HG02973 (cell line): ENCODE results near the gene KRTAP5-4.
"Not testable (repeated sequence)": the region's sequence is repeated elsewhere in the genome, so short reads cannot be mapped to it uniquely, and the experiment has no call there.

Source experiments
- ATAC-seq: cut with Tn5 transposase; IDR thresholded peaks from one replicate; pipeline ENCODE4 v1.9.1; 2021; ENCODE audit warnings: moderate library complexity; ENCODE audit not compliant: unreplicated experiment

Gene KRTAP5-4

DNA sequence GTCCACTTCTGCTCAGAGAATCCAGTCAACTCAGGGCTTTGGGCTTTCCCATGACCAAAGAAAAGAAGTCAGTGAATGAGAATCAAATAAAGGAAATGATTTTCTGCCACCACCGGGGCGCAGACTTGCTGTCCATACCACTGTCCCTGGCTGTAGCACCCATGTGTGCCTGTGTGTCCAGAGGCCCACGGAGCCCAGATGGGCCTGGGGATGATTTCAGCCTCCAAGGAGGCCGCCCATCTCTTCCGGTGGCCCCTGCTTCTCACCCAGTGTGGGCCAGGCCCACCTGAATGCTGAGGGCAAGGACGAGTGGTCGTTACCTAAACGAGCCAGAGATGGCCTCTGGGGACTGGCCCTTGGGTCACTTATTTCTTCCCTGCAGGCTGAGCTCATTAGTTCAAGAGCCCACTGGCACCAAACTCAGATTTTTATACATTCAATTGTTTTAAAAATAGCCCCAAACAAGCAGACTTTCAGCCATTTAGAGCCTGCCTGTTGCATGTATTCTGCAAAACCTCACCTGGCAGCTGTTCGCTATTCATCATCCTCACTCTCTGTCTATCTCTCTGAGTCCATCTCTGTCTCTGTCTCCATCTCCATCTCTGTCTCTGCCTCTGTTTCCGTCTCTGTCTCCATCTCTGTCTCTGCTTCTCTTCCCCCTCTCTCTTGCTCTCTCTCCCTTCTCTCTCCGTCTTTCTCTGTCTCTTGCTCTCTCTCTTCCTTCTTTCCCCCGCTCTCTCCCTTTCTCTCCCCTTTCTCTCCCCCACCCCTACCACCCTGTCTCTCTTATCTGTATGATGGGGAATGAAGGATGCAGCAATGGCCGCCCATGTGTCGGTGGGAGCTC, 31.8 kb upstream of the KRTAP5-4 start:
- no peak for ATAC-seq

DNA sequence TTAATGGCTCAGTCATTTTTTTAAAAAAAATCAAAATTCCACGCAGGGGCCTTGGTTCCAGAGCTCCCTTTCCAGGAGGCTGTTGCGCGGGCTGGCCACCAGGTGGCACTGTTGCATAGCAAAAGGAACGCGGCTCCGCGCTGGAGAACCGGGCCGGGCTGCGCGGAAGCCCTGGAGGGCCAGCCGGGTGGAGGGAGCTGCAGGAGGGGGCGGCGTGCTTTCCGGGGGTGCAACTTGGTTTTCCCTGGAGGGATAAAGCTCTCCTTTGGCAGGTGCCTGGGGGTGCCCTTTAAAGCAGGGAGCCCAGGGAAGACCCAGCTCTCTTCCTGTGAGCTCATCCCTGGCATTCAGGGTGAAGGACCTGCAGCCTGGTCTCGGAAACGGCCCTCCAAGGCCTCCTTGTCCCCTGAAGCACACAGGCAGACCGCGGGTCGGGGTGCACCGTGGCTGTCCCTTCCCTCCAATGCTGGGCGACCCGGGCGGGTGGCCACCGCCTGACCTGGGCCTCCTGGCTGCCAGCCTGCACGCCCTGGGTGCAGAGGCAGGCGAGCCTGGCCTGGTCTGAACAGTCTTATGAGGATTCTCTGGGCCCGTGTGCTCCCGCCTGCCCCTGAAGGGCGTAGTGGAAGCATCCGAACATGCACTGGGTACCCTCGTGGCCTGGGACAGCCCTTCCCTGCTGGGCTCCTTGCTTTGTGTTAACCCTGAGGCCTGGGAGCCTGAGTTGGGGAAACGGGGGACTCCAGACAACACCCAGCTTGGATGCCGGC, 31.0 kb upstream of the KRTAP5-4 start:
- no peak for ATAC-seq

DNA sequence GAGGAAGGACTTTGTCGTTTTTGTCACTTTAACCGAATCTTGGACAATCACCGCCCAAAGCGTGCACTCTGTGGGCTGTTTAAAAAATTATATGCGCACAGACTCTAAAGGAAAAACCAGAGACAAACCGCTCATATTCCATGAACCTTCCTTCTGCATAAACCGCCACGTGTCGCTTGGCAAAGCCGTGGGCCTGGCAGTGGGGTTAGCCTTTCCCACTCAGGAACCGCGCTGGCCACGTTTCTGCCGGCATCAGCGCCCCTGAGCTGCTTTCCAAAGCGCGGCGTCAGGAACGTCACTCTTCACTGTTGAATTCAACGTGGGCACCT, 30.5 kb upstream of the KRTAP5-4 start:
- no peak for ATAC-seq

DNA sequence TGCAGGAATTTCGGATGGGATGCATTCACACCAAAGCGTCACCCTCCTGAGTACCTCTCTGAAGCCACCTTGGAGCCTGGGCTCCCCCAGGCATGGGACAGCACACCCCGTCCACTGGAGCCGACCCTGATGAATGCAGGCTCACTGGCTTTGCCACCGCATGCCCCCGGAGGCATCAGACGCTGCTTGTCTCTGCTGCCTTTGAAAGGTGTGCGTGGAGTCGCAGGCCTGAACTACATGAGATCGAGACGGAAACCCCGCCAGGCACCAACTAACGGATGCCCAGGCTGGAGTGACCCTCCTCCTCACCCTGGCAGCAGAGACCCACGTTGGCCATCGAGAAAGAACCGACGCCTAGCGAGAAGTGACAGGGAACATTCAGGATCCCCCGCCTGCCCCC, 30.1 kb upstream of the KRTAP5-4 start:
- ATAC-seq = no peak

DNA sequence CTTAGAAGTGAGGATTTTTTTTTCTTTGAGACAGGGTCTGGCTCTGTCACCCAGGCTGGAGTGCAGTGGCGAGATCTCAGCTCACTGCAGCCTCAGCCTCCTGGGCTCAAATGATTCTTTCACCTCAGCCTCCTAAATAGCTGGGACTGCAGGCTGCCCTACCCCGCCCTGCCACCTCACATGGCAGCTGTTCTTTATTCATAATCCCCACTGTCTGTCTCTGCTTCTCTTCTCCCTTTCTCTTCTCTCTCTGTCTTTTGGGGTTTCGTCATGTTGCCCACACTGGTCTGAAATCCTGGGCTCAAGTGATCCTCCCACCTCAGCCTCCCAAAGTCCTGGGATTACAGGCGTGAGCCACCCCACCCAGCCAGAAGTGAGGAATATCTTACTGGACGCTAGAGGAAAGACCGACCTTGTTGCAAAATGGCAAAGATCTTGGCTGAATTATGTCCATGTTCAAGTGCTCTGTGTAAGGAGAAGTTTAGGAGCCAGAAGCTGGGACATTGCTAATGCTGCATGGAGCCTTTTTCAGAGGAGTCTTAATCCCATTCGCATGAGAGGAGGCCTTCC, 29.6 kb upstream of the KRTAP5-4 start:
- no peak for ATAC-seq

DNA sequence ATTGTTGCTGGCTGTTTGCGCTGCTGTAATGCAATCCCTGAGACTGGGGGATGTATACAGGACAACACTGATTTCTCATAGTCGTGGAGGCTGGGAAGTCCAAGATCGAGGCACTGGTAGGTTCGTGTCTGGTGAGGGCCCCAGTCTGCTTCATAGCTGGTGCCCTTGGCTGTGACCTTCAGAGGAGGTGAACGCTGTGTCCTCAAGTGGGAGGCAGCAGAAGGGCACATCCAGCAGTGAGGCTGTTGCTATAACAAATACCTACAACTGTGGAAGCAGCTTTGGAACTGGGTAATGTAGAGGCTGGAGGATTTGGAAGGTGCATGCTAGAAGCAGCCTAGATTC, 29.0 kb upstream of the KRTAP5-4 start:
- no peak for ATAC-seq

DNA sequence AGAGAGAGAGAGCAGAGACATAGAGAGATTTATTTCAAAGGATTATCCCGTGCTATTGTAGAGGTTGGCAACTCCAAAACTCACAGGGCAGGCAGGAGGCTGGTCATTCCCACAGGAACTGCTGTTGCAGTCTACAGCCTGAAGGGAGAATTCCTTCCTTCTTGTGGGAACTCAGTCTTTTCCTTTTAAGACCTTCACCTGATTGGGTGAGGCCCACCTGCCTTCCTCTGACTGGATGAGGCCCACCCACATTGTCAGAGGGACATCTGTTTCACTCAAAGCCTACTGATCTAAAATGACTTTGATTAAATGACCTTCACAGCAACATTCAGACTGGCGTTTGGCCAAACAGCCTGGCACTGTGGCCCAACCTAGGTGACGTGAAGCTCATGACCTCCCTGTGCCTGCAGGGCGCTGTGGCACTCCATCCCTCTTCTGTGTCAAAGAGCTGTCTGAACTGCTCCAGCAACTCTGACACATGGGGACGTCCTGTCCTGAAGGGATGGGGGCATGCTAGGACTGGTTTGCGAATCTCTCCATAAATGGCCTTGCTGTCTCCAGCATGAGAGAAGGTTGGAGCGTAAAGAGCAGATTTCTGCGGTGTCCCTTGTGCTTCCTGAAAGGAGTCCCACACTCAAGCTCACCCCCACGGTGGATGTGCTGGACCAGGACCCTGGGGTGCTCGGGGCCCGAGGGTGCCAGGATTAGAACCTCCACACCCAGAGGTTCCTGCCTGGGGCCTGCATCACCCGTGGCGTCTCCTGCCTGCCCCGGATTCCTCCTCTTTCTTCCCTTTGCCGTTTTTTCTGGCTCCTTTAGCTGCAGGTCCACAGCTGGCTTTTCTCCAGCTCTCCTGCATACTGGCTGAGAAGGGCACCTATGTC, 28.3 kb upstream of the KRTAP5-4 start:
- ATAC-seq = no peak

DNA sequence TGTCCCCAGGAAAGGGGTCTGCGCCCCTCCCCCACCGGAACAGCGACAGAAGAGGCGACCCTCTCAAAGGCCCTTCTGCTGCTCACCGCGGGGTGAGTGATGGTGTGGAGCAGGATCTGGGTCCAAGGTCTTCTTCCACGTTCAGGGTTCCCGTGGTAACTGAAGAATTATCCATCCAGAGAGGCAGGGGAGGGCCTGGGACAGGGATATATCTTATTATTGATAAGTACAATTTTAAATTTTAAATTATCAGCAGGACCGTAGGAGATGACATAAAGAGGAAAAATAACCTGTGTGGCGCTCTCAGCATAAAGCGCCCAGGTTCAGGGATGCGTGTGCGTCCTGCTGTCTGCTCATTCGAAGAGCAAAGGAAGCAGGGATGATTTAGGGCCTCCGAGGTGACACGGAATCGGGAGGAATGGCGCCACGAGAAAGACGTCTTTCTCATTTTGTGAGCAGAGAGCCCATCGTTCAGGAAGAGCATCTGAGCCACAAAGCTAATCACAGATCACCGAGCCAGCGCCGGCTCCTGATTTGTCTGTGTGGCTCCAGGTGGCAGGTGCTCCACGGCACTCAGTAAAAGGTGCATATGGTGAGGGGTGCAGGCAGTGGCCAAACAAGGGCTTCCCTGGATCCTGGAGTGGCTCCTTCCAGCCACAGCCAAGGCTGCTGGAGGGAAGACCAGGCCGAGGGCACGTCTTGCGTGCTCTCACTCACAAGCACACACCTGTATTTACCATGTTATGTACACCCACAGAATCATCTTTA, 26.9 kb upstream of the KRTAP5-4 start:
- no peak for ATAC-seq

DNA sequence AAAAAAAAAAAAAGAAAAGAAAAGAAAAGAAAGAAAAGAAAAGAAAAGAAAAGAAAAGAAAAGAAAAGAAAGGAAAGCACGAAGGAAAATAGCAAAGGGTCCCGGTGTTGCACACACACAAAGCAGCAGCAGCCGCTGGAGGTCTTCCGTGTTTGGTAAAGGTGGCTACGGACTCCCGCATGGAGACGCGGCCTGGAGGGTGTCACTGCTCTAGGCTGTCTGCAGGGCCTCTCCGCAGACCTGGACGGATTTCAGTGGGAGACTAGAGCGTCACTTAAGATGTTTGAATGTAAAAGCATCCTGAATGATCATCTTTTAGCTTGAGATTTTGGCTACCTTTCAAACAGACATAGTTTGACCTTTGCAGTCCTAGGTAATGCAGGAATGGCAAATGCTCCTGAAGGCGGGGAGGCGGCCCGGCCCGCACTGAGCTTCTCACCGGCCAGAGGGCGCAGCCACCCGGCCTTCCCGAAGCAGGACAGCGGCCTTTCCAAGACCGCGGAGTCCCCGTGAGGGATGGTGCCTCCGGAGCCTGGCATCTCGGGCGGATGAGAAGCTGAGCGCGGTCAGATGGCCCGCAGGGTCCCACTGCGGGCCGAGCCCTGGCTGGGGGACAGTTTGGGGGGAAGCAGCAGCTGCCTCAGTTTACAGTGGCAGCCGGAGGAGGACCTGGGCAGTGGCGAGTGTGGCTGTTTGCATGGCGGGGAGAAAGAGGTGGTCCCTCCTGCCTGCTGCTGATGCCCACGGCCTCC, 26.1 kb upstream of the KRTAP5-4 start:
- no peak for ATAC-seq

DNA sequence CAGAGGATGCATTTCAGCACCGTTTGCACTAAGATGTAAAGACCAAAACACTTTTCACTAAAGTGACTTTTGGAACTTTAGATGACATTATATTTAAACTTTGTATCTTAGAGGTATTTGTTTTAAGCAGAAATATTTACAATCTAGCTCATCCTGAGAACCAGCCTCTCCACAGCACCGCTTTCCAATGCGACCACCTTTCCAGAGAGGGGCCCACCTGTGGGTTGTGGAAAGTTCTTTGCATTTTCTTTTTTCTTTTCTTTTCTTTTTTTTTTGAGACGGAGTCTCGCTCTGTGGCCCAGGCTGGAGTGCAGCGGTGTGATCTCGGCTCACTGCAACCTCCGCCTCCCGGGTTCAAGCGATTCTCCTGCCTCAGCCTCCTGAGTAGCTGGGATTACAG, 24.6 kb upstream of the KRTAP5-4 start:
- not testable (repeated sequence) for ATAC-seq

DNA sequence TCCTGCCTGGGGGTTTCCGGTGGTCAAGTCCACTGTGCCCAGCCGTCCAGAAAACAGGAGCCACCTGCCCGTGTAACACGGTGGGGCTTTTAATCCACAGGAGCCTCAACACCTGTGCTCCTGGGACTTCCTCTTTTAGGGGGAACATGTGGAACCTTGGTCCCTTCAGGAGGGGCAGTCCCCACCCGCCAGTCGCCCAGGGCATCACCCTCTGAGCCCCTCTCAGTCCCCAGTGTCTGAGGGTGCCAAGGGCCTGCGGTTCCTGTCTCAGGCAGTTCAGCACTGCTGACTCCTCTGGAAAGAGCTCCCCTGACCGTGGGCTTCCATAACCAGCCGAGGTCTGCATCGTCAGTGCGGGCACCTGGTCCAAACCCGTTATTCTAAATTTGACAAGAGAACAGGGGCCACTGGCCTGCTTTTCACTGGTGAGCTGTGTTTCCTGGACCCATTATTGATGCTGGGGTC, 23.5 kb upstream of the KRTAP5-4 start:
- no peak for ATAC-seq

DNA sequence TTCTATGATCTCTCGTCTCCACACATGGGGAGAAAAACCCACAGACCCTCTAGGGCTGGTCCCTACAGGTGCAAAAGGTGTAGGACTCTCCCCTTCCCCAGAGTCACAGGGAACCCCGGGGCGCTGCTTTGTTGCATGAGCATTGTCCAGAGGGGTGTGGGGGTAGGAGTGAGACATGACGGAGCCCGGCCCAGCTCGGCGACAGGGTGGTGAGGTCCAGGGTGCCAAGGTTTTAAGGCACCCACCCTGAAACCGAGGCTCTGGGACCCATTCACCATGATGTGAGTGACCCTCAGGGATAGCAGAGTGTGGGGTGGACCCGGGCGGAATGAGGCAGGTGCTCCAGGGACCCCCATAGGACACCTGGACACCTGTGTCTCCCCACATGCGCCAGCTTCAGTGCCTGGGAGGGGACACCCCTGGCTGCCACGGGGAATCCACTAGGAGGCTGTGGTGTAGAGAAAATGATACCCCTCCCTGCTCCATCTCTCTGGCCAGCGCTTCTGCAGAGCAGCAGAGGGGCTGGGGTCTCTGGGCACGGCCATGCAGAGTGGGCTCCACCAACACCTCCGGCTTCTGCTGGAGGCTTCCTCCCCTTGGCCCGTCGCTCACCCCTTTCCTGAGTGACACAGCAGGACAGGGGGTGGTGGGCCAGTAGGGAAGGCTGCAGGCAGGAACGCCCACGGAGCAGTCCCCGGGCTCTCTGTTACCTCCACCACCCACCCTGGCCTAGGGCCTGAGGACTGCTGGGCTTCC, 22.8 kb upstream of the KRTAP5-4 start:
- no peak for ATAC-seq

DNA sequence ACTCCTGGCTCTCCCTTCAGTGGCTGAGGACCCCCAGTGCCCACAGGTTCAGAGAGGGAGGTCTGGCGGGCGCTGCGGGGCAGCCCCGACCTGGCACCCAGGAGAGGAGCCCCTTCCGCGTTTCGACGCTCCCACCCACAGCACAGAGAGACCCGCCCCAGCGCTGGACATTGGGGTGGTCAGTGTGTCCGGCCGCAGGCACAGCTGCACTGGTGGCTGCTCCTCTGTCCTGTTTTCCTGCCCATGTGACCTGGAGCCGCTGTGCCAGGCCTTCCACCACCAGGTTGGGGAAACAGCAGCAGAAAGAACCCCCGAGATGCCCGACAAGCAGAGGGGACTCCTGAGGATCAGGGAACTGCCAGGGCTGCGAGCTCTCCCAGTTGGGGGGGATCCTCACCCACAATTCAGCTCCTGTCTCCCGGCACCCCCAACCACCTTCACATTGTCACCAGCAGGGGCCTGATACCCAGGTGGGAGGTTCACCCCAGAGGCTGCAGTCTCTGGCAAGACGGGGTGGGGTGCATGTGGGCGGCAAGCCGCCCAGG, 21.3 kb upstream of the KRTAP5-4 start:
- ATAC-seq = no peak

DNA sequence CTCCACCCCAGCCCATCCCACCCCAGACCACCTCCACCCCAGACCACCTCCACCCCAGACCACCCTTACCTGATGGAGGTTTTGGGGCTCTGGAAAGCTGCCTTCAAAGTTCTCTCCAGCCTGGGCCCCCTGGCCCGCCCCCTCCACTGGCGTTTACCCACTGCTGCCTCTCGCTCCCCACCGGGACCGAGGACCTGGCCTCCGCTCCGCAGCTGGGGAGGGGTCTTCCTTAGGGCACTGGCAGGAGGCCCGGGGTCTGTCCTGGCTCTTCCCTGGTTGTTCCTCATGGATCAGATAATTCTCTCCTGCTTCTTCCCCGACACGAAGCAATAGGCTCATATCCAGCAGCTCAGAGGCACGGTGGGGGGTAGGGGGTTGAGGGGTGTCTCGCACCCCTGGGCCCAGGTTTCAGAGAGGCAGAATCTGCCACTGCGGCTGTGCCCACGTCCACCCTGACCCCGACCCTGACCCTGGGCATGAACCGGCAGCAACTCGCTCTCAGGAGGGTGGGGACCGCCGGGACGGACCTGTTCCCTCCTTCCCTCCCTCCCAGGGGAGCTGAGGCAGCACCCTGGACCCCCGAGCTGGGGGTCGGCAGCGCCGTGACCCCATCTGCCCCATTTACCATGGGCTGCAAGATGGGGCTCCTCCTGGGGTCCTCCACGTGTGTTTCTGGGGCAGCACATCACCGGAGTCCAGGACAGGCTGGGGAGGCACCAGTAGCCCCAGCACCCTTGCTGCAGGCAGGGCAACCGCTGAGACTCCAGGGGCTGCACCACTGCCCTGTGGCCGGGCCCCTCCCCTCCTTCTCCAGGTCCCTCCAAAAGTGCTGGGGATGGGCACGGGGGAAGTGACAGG, 20.6 kb upstream of the KRTAP5-4 start:
- ATAC-seq = no peak

DNA sequence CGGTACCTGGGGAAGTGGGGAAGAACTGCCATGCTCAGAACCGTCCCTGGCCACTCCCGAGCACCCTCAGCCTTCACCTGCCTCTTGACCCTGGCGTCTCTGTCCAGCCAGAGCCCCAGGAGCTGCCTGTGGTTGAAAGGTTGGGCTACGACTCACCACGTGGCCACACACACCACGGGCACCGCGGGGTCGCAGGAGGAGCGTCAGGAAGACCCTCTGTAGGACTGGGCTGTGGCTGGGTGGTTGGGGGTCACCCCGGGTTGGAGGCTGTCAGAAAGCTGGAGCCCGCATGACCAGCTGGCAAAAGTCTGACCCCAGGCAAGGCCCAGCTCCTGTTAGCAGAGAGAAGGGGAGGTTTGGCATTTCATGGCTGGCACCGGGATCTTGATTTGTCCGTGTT, 19.2 kb upstream of the KRTAP5-4 start:
- no peak for ATAC-seq

DNA sequence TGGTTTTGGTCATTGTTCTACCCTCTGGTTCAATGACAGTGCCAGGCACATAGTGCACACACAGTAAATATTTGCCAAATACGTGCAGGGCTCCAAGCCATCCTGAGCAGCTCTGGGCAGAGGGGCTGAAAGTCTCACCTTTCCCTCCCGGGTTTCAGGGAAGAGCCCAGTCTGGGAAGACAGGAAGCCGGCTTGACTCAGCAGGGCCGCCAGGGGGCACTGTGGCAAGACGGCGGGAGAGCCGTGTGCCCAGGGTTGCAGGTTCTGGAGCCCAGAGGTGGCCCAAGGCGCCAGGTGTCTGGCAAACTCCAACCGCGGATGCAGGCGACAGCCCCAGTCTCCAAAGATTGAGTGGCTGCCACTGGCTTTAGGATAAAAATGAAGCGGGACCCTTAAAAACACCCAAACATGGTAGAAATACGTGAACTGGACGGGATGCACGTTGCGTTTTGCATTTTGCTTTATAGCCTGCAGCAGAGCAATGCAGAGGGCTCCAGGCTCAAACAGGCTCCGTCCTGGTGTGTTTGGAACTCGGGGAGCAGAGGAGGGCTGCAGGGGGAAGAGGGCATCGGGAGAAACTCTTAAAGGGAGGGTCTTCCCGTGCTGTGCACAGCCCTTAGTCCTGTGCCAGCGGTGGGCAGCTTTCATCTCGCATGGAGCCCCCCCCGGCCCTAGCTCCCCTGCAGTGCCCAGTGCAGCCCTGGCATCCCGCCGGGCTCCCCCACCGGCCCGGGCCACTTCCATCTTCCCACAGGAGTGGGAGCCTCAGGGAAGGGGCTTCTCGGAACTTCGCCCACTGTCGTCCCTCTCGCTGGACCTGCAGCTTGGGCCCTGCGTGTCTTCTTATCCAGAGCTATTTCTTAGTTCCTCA, 18.4 kb upstream of the KRTAP5-4 start:
- ATAC-seq = no peak

DNA sequence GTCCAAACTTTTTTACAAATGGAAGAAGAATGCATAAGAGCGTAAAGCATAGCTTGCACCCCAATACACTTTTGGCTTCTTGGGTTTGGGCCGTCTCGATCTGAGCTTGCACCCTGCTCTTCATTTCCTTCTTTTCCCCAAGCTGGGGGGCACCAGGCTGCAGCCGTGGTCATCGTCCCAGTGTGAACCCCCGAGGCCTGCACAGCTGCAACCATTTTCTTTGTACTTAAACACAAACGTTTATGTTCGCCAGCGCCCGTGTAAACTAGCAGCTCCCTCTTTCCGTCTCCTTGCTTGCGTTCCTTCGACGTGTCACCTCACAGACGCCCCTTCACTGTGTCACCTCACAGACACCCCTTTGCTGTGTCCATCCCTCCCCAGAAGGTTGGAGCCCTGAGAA, 17.7 kb upstream of the KRTAP5-4 start:
- no peak for ATAC-seq
